SK-N-SH treated with all-trans-retinoic acid at 6 μM for 48 hours (cell line): Measurements from ENCODE around the gene THADA.

ENCODE experiments used
- ATAC-seq: fragments of 200-7000 bp; cut with Tn5 transposase; 3 replicates; pipeline ENCODE4 v1.9.1; 2020; ENCODE audit warnings: mild to moderate bottlenecking, moderate library complexity
- ARNTL ChIP-seq: fragments of 450-650 bp; formaldehyde crosslinking; IDR thresholded peaks from 2 replicates; pipeline ENCODE4 v1.5.0; 2020; ENCODE audit warnings: low read depth, mild to moderate bottlenecking, moderate library complexity, borderline replicate concordance
- BACH2 ChIP-seq: fragments of 250-450 bp; sonication (Bioruptor Pico); IDR thresholded peaks from 2 replicates; pipeline ENCODE4 v1.9.0; 2021; ENCODE audit warnings: mild to moderate bottlenecking, borderline replicate concordance
- CREB5 ChIP-seq: fragments of 250-450 bp; sonication (Bioruptor Pico); IDR thresholded peaks from 2 replicates; pipeline ENCODE4 v1.5.1; 2020; ENCODE audit warnings: low read depth, mild to moderate bottlenecking, moderate library complexity
- CSDC2 ChIP-seq: fragments of 250-450 bp; sonication (Bioruptor Pico); IDR thresholded peaks from 2 replicates; pipeline ENCODE4 v1.5.0; 2020; ENCODE audit warnings: mild to moderate bottlenecking, moderate library complexity
- CSRNP3 ChIP-seq: fragments of 250-450 bp; sonication (Bioruptor Pico); IDR thresholded peaks from 2 replicates; pipeline ENCODE4 v1.5.1; 2021; ENCODE audit warnings: mild to moderate bottlenecking, moderate library complexity
- ESRRG ChIP-seq: fragments of 250-450 bp; sonication (Bioruptor Pico); IDR thresholded peaks from 2 replicates; pipeline ENCODE4 v1.6.1; 2021; ENCODE audit warnings: mild to moderate bottlenecking
- ISL1 ChIP-seq: fragments of 250-450 bp; sonication (Bioruptor Pico); IDR thresholded peaks from 2 replicates; pipeline ENCODE4 v2.1.2; 2022; ENCODE audit warnings: mild to moderate bottlenecking, moderate library complexity
- POU6F1 ChIP-seq: fragments of 250-450 bp; sonication (Bioruptor Pico); IDR thresholded peaks from 2 replicates; pipeline ENCODE4 v1.8.0; 2021; ENCODE audit warnings: low read depth, mild to moderate bottlenecking, moderate library complexity, borderline replicate concordance
- PPARA ChIP-seq: fragments of 250-450 bp; sonication (Bioruptor Pico); IDR thresholded peaks from 2 replicates; pipeline ENCODE4 v1.5.0; 2020; ENCODE audit warnings: mild to moderate bottlenecking, borderline replicate concordance
- RARB ChIP-seq: fragments of 250-450 bp; sonication (Bioruptor Pico); IDR thresholded peaks from 2 replicates; pipeline ENCODE4 v1.8.0; 2021; ENCODE audit warnings: mild to moderate bottlenecking, moderate library complexity
- SNAI2 ChIP-seq: fragments of 250-450 bp; sonication (Bioruptor Pico); IDR thresholded peaks from 2 replicates; pipeline ENCODE4 v1.5.0; 2020; ENCODE audit warnings: mild to moderate bottlenecking, moderate library complexity
- TCF4 ChIP-seq: fragments of 250-450 bp; sonication (Bioruptor Pico); IDR thresholded peaks from 2 replicates; pipeline ENCODE4 v1.8.0; 2021; ENCODE audit warnings: mild to moderate bottlenecking, moderate library complexity, borderline replicate concordance
- TOX ChIP-seq: fragments of 250-450 bp; sonication (Bioruptor Pico); IDR thresholded peaks from 2 replicates; pipeline ENCODE4 v1.8.0; 2021; ENCODE audit warnings: mild to moderate bottlenecking, moderate library complexity, borderline replicate concordance
- TSHZ2 ChIP-seq: fragments of 250-450 bp; sonication (Bioruptor Pico); IDR thresholded peaks from 2 replicates; pipeline ENCODE4 v1.5.0; 2020; ENCODE audit warnings: mild to moderate bottlenecking, moderate library complexity
- ZC3H10 ChIP-seq: fragments of 250-450 bp; sonication (Bioruptor Pico); IDR thresholded peaks from 2 replicates; pipeline ENCODE4 v1.5.1; 2021; ENCODE audit warnings: mild to moderate bottlenecking, moderate library complexity
- ZFP3 ChIP-seq: fragments of 250-450 bp; sonication (Bioruptor Pico); IDR thresholded peaks from 2 replicates; pipeline ENCODE4 v1.5.0; 2020; ENCODE audit warnings: mild to moderate bottlenecking, moderate library complexity
- ZFP30 ChIP-seq: fragments of 450-650 bp; formaldehyde crosslinking; IDR thresholded peaks from 2 replicates; pipeline ENCODE4 v1.5.0; 2022; ENCODE audit warnings: mild to moderate bottlenecking, moderate library complexity
- ZNF565 ChIP-seq: fragments of 450-650 bp; formaldehyde crosslinking; conservative IDR thresholded peaks from 2 replicates; pipeline ENCODE4 v1.5.0; 2020; ENCODE audit warnings: low read depth, mild to moderate bottlenecking, moderate library complexity
- ZNF70 ChIP-seq: fragments of 450-650 bp; formaldehyde crosslinking; IDR thresholded peaks from 2 replicates; pipeline ENCODE4 v1.5.0; 2020; ENCODE audit warnings: mild to moderate bottlenecking, moderate library complexity
- ZNF8 ChIP-seq: fragments of 450-650 bp; formaldehyde crosslinking; IDR thresholded peaks from 2 replicates; pipeline ENCODE4 v1.5.0; 2020; ENCODE audit warnings: mild to moderate bottlenecking, moderate library complexity

Gene THADA

GRCh38 chr2:43302182-43302960 lies 293.5 kb downstream of the THADA start:
- no peak for TF ChIP-seq BACH2 (CRISPR knock-in tag)
- no peak for TF ChIP-seq TSHZ2
- TF ChIP-seq RARB = no peak
- TF ChIP-seq ARNTL = no peak
- TF ChIP-seq ZC3H10 (CRISPR knock-in tag) = no peak
- TF ChIP-seq CSDC2 (CRISPR knock-in tag) = no peak
- TF ChIP-seq ZNF8 (CRISPR knock-in tag) = no peak
- TF ChIP-seq POU6F1 (CRISPR knock-in tag) = no peak
- no peak for TF ChIP-seq ZNF70 (CRISPR knock-in tag)
- TF ChIP-seq ZNF565 = no peak
- no peak for TF ChIP-seq TOX
- no peak for TF ChIP-seq SNAI2 (CRISPR knock-in tag)
- no peak for TF ChIP-seq ZFP3 (CRISPR knock-in tag)
- no peak for TF ChIP-seq ESRRG (CRISPR knock-in tag)
- TF ChIP-seq ISL1 (CRISPR knock-in tag) = no peak
- no peak for TF ChIP-seq CSRNP3 (CRISPR knock-in tag)
- ATAC-seq = no peak

GRCh38 chr2:43300781-43301583 lies 294.9 kb downstream of the THADA start:
- TF ChIP-seq CSDC2 (CRISPR knock-in tag) (no peak), ZNF8 (CRISPR knock-in tag) (no peak), SNAI2 (CRISPR knock-in tag) (no peak), ZFP3 (CRISPR knock-in tag) (no peak), PPARA (no peak), POU6F1 (CRISPR knock-in tag) (no peak), TCF4 (CRISPR knock-in tag) (no peak), ZFP30 (CRISPR knock-in tag) (no peak), TSHZ2 (no peak), CREB5 (CRISPR knock-in tag) (no peak)
- ATAC-seq = no peak
